ENCODE measurements around the gene SETX. TPM values are rescaled to one million over a fixed set of nuclear protein-coding genes. Genes with fewer than 3 reads are reported as not detected.
A peak's percentile ranks its signal among the peaks of the same experiment; 100 is the strongest.

The SETX gene
- total RNA-seq, 4 donors from 2014 or later: 52.5 to 79.4 (median 69.7) TPM

- DNase-seq (ENCODE audit: low spot score): peak; percentile 46
- peak in 1 of 3 donors; percentile 59 for TF ChIP-seq CTCF (IDR thresholded peaks at IDR 0.05)
- ATAC-seq (ENCODE audit: low FRiP score): peak; percentile 46
These were observed 85.9 kb downstream of the SETX start for GRCh38 chr9:132268725-132269352.

- ATAC-seq (ENCODE audit: low FRiP score): no peak
- no peak for TF ChIP-seq CTCF (IDR thresholded peaks at IDR 0.05)
- no peak for DNase-seq (ENCODE audit: low spot score)
These were observed 87.1 kb downstream of the SETX start for GRCh38 chr9:132267660-132268059.

GRCh38 chr9:132266017-132266416 is 88.8 kb downstream of the SETX start:
- no peak for TF ChIP-seq CTCF (IDR thresholded peaks at IDR 0.05)
- DNase-seq (ENCODE audit: low spot score) (no peak), ATAC-seq (ENCODE audit: low FRiP score) (no peak)

- DNase-seq (ENCODE audit: low spot score): no peak
- ATAC-seq (ENCODE audit: low FRiP score): no peak
- no peak for TF ChIP-seq CTCF (IDR thresholded peaks at IDR 0.05)
These were observed 93.9 kb downstream of the SETX start for GRCh38 chr9:132260846-132261245.

GRCh38 chr9:132250324-132251262 is 104.2 kb downstream of the SETX start:
- DNase-seq (ENCODE audit: low spot score): no peak
- ATAC-seq (ENCODE audit: low FRiP score): no peak
- TF ChIP-seq CTCF (IDR thresholded peaks at IDR 0.05): no peak

- no peak for TF ChIP-seq CTCF (IDR thresholded peaks at IDR 0.05)
- DNase-seq (ENCODE audit: low spot score) (no peak), ATAC-seq (ENCODE audit: low FRiP score) (no peak)
These were observed 105.1 kb downstream of the SETX start for GRCh38 chr9:132249690-132250089.
